K562 (cell line): Measurements from ENCODE around the gene MDFIC.

ENCODE experiments used
- CTCF ChIP-seq, 3 experiments: IDR thresholded peaks in 2 of 3; conservative IDR thresholded peaks in 1 of 3; 2 replicates each; pipeline ENCODE4 v1.5.1; 2011 to 2012; ENCODE audit warnings: low read length in 3 of 3, mild to moderate bottlenecking in 3 of 3, control low read depth in 2 of 3, improper control_type of control experiment in 1 of 3, inconsistent platforms in 1 of 3, low read depth in 1 of 3, mixed read lengths in 1 of 3, moderate library complexity in 1 of 3; ENCODE audit not compliant: insufficient read depth in 2 of 3
- E2F4 ChIP-seq: sonication (generic); formaldehyde crosslinking; IDR thresholded peaks from 2 replicates; pipeline ENCODE4 v1.8.0; 2022; ENCODE audit warnings: mild to moderate bottlenecking, low read depth, missing genetic modification reagents
- EP300 ChIP-seq: IDR thresholded peaks from 2 replicates; pipeline ENCODE4 v1.6.1; 2012; ENCODE audit warnings: low read length, improper control_type of control experiment
- MYC ChIP-seq, 2 experiments: fragments of 250-450 bp in 1 of 2; sonication (Bioruptor Pico) in 1 of 2; IDR thresholded peaks; 2 replicates each; pipeline versions ENCODE4 v1.5.1 to v1.6.1; 2012 to 2021; ENCODE audit warnings: low read depth in 2 of 2, borderline replicate concordance in 1 of 2, improper control_type of control experiment in 1 of 2, low read length in 1 of 2, mild to moderate bottlenecking in 1 of 2, moderate library complexity in 1 of 2
- ZNF518B ChIP-seq: fragments of 250-450 bp; sonication (Bioruptor Pico); IDR thresholded peaks from 2 replicates; pipeline ENCODE4 v1.5.0; 2021; ENCODE audit warnings: mild to moderate bottlenecking, moderate library complexity

- TF ChIP-seq ZNF518B (CRISPR knock-in tag) (no peak), EP300 (no peak), CTCF (IDR thresholded peaks at IDR 0.05 in 2 of 3, conservative IDR thresholded peaks at IDR 0.05 in 1 of 3; ENCODE audit: insufficient read depth in 2 of 3, low read depth in 1 of 3, low read length in 3 of 3) (no peak), E2F4 (no peak), MYC (IDR thresholded peaks at IDR 0.05; ENCODE audit: low read depth, low read length) (no peak), MYC (CRISPR knock-in tag; IDR thresholded peaks at IDR 0.05; ENCODE audit: borderline replicate concordance, low read depth) (no peak)
These were observed 12.2 kb downstream of the MDFIC start for GRCh38 chr7:114934086-114934485.
